HT1080 (cell line): ENCODE results near the gene CD300LB. TPM values are rescaled to one million over a fixed set of nuclear protein-coding genes. Genes with fewer than 3 reads are reported as not detected.
A peak's percentile ranks its signal among the peaks of the same experiment; 100 is the strongest.
"Not testable (repeated sequence)": the region's sequence is repeated elsewhere in the genome, so short reads cannot be mapped to it uniquely, and the experiment has no call there.

Experiments
- DNase-seq: peaks from one replicate; pipeline ENCODE4 v3.0.0-alpha.2; 2015; ENCODE audit warnings: low read depth
- total RNA-seq: library from RNA; depleted of rRNA; stranded (reverse); fragments of >200 nt; shearing (Covaris generic); gene quantifications from 2 replicates; pipeline ENCODE4 v1.2.3, GENCODE V29; 2014

CD300LB gene
- total RNA-seq, 1 experiment from 2014 or later = not detected

- DNase-seq = no peak
Observed at GRCh38 chr17:74526681-74527080, 4.6 kb downstream of the CD300LB start.

- no peak for DNase-seq
Observed at GRCh38 chr17:74525781-74526288, 5.4 kb downstream of the CD300LB start.

- no peak for DNase-seq
Observed at GRCh38 chr17:74525465-74525725, 5.9 kb downstream of the CD300LB start.

- no peak for DNase-seq
Observed at GRCh38 chr17:74524653-74525464, 6.4 kb downstream of the CD300LB start.

DNA sequence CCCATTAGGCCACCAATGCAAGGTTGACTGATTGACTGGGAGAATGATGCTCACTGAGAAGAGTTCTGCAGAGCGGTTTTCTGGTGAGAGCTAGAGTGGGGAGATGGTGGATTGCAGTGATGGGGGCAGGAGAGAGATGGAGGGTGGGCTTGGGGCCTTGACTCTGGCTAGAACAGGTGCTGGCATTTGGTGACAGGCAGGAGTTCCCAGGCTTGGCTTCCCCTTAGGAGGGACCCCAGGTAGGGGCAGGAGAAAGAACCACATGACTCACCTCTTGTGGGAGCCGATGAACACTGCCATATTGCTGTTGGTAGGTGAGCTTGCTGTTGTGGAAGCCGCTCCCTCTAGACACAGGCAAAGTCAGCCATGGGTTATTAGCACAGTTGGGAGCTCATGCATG is 8.0 kb downstream of the CD300LB start:
- DNase-seq = no peak

GRCh38 chr17:74522381-74523105 is 8.7 kb downstream of the CD300LB start:
- DNase-seq = no peak

- DNase-seq = no peak
Observed at GRCh38 chr17:74521701-74522201, 9.5 kb downstream of the CD300LB start.

- peak; percentile 25 for DNase-seq
Observed at GRCh38 chr17:74520790-74521480, 10.3 kb downstream of the CD300LB start.

GRCh38 chr17:74520016-74520434 is 11.2 kb downstream of the CD300LB start:
- no peak for DNase-seq

GRCh38 chr17:74518413-74518981 is 12.8 kb downstream of the CD300LB start:
- not testable (repeated sequence) for DNase-seq

GRCh38 chr17:74516561-74517328 is 14.5 kb downstream of the CD300LB start:
- no peak for DNase-seq

DNA sequence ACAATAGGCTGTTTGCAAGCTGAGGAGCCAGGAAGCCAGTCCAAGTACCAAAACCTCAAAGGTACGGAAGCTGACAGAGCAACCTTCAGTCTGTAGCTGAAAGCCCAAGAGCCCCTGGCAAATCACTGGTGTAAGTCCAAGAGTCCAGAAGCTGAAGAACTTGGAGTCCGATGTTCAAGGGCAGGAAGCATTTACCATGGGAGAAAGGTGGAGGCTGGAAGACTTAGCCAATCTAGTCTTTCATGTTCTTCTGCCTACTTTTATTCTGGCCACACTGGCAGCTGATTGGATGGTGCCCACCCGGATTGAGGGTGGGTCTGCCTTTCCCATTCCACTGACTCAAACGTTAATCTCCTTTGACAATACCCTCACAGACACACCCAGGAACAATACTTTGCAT is 15.3 kb downstream of the CD300LB start:
- no peak for DNase-seq

- DNase-seq = no peak
Observed at GRCh38 chr17:74514632-74515334, 16.5 kb downstream of the CD300LB start.

GRCh38 chr17:74513987-74514631 is 17.2 kb downstream of the CD300LB start:
- peak; percentile 61 for DNase-seq

DNA sequence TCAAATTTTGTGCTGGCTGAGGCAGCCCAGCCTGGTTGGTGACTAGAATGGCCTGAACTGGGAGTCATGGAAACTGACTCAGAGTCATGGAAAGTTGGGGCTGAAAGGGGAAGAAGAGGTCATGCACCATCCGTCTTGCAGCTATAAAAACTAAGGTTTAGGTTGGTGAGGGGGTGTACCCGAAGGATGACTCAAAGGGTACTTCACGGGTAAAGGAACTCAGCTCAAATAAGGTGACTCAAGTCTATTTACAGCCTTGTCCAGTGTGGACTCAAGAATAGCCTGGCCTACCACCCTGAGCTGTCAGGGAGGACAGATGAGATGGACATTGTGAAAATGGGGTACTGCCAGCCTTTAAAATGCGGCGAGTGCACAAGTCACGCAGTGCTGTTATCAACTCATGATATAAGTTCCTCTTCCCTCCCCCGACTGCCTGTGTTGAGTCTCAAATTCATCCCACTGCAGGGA is 18.6 kb downstream of the CD300LB start:
- DNase-seq = peak; percentile 12

GRCh38 chr17:74512036-74512435 is 19.2 kb downstream of the CD300LB start:
- no peak for DNase-seq

GRCh38 chr17:74508156-74508555 is 23.1 kb downstream of the CD300LB start:
- DNase-seq = no peak

DNA sequence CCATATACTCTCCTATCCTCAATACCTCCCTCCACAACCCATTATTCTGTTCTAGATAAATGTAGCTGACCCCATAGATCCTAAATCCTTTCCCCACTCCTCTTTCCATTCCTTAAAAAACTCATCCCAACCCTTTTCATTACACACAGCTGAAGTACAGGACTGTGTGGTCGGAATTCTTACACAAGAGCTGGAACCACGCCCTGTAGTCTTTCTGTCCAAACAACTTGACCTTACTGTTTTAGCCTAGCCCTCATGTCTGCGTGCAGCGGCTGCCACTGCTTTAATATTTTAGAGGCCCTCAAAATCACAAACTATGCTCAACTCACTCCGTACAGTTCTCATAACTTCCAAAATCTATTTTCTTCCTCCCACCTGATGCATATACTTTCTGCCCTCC is 27.3 kb downstream of the CD300LB start:
- not testable (repeated sequence) for DNase-seq

GRCh38 chr17:74502861-74503260 is 28.4 kb downstream of the CD300LB start:
- no peak for DNase-seq
